ENCODE results near the gene KCTD18.

KCTD18 gene

DNA sequence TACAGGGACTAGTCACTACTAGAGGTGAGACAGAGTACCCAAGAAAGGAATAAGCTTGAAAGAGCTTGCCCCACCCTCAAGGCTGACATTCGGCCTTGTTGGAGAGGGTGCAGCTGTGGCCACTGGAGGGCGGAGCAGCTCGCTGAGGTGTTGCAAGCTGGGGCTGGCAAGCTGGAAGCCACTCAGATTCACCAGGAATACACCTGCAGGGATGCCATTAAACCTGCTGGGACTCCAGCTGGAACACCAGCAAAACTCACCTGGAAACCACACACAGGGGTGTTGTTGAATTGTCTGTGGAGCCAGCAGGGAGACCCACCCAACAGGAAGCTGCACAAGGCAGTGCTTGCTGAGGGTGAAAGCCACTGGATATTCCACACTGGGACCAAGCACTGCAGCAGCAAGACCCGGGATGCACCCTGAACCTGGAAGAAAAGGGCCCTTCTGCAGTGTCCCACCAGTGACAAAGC is 26.1 kb downstream of the KCTD18 start:
- TF ChIP-seq, protein P1, sequence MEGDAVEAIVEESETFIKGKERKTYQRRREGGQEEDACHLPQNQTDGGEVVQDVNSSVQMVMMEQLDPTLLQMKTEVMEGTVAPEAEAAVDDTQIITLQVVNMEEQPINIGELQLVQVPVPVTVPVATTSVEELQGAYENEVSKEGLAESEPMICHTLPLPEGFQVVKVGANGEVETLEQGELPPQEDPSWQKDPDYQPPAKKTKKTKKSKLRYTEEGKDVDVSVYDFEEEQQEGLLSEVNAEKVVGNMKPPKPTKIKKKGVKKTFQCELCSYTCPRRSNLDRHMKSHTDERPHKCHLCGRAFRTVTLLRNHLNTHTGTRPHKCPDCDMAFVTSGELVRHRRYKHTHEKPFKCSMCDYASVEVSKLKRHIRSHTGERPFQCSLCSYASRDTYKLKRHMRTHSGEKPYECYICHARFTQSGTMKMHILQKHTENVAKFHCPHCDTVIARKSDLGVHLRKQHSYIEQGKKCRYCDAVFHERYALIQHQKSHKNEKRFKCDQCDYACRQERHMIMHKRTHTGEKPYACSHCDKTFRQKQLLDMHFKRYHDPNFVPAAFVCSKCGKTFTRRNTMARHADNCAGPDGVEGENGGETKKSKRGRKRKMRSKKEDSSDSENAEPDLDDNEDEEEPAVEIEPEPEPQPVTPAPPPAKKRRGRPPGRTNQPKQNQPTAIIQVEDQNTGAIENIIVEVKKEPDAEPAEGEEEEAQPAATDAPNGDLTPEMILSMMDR (IDR thresholded peaks at IDR 0.05; ENCODE audit: control extremely low read depth, extremely low read depth, low read depth, missing control alignments), result peak; percentile 80
- ChIA-PET POLR2A (no interaction called here), CTCF (interaction anchor here (0.6 to 9.7 kb wide), 34 partner anchors 8 to 748 kb away, joined by 3 to 82 read pairs (median 6); partner anchors contain the start of genes KCTD18 and SGO2)
- peak; percentile 52 for DNase-seq (ENCODE audit: extremely low spot score)

DNA sequence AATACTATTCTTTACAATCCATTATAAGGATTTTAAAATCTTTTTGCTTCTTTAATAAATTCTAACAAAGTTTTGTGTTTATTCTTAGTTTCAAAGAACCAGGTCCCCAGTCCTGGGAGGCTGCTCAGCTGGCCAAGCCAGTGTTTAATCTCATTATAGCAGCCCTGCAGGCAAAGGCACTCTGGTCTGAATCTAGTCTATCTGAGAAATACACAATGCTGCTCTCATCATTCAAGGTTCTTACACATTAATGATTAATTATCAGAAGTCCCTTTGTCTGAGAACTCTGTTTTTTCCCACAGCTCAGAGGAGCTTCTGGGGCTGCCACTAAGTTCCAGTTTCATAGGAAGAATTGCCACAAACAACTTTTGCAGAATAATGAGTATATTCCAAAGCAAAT is 27.7 kb downstream of the KCTD18 start:
- ChIA-PET POLR2A (interaction anchor here (0.5 kb wide), 1 partner anchor 540 kb away, joined by 4 read pairs; no protein-coding TSS in a partner anchor), CTCF (interaction anchor here (0.8 to 9.7 kb wide), 31 partner anchors 7 to 520 kb away, joined by 3 to 82 read pairs (median 7); partner anchors contain the start of genes KCTD18 and SGO2)
- peak; percentile 39 for DNase-seq (ENCODE audit: extremely low spot score)
- TF ChIP-seq, protein P1 (IDR thresholded peaks at IDR 0.05; ENCODE audit: control extremely low read depth, extremely low read depth, low read depth, missing control alignments), result no peak

DNA sequence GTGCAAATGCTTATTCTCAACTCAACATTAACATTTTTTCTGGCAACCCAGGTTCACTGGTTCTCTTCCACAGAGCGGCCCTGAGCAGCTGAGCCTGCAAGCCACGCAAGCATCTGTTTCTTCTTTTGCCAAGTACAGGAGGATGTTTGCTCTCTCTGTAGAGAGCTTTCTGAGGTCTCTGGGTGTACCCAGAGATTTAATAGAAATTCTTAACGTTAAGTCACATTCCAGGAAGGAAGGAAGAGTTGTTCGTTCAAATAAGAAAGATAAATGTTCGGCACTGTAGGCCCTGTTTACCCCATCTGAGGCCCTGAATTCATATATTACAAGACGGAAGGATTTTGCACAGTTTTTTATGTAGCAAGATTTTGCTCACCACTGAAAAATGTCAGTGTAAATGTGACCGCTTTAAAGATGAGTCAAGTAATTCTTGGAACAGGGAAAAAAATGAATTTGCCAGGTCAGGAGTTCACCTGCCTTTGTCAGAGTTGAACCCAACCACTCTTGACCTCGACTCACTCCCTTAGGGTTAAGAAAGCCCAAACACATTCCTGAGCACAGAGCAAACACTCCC is 30.1 kb downstream of the KCTD18 start:
- DNase-seq (ENCODE audit: extremely low spot score), result no peak
- ChIA-PET CTCF (interaction anchor here (1.1 to 9.7 kb wide), 12 partner anchors 9 to 501 kb away, joined by 3 to 82 read pairs (median 5); no protein-coding TSS in a partner anchor), POLR2A (interaction anchor here (0.6 kb wide), 1 partner anchor 1525 kb away, joined by 3 read pairs; no protein-coding TSS in a partner anchor)
- TF ChIP-seq, protein P1 (IDR thresholded peaks at IDR 0.05; ENCODE audit: control extremely low read depth, extremely low read depth, low read depth, missing control alignments), result no peak

DNA sequence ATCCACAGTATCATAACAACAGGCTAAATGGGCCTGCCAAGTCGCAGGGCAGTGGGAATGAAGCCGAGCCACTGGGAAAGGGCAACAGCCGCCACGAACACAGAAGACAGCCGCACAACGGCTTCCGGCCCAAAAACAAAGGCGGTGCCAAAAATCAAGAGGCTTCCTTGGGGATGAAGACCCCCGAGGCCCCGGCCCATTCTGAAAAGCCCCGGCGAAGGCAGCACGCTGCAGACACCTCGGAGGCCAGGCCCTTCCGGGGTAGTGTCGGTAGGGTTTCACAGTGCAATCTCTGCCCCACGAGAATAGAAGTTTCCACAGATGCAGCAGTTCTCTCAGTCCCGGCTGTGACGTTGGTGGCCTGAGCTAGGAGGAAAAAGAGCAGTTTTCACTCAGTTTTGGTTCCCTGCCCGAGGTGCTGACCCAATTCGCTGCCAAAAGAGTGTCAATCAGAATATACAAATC is 32.2 kb downstream of the KCTD18 start:
- DNase-seq (ENCODE audit: extremely low spot score), result no peak
- ChIA-PET CTCF (interaction anchor here (0.9 to 9.7 kb wide), 4 partner anchors 10 to 499 kb away, joined by 3 to 82 read pairs (median 30); partner anchors contain the start of gene KCTD18), POLR2A (interaction anchor here (0.6 kb wide), 1 partner anchor 338 kb away, joined by 5 read pairs; no protein-coding TSS in a partner anchor)
- TF ChIP-seq, protein P1 (IDR thresholded peaks at IDR 0.05; ENCODE audit: control extremely low read depth, extremely low read depth, low read depth, missing control alignments), result no peak

DNA sequence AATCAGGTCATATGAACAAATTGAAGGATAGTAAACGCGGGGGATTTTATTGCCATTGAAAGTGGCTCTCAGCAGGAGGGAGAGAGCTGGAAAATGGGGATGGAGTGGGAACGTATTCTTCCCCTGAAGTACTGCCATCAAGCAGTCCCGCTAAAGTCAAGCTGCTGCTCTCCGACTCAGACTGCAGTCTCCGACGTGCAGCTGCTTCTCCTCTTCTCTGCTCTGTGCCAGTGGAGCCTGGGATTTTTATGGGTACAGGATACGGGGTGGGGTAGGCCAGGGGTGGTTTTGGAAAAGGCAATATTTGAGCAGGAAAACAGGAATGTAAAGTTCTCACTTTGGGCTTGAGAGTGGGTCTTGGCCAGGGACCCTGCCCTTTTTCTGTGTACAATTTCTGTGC is 33.0 kb downstream of the KCTD18 start:
- ChIA-PET CTCF (interaction anchor here (0.9 to 2.1 kb wide), 4 partner anchors 8 to 497 kb away, joined by 3 to 12 read pairs (median 6); partner anchors contain the start of gene KCTD18), POLR2A (no interaction called here)
- TF ChIP-seq, protein P1 (IDR thresholded peaks at IDR 0.05; ENCODE audit: control extremely low read depth, extremely low read depth, low read depth, missing control alignments), result no peak
- no peak for DNase-seq (ENCODE audit: extremely low spot score)

DNA sequence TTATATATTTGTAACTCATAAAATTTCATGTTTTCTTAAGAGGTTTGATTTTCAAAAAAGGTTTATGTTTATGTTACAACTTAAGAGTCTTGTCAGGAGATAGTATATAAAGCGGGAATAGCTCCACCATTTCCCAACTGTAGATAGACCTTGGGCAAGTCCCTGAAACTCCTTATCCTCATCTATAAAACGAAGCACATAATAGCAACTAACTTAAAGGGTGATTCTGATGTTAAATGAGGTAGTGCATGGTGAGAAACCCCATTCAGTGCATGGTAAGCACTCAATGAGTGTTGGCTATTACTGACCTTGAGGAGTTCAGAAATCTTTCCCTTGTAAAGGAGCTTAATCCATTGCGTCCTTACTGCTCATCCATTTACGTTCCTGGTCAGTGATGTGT is 34.1 kb downstream of the KCTD18 start:
- ChIA-PET POLR2A (no interaction called here), CTCF (interaction anchor here (2.1 kb wide), 1 partner anchor 9 kb away, joined by 12 read pairs; no protein-coding TSS in a partner anchor)
- TF ChIP-seq, protein P1 (IDR thresholded peaks at IDR 0.05; ENCODE audit: control extremely low read depth, extremely low read depth, low read depth, missing control alignments), result no peak
- DNase-seq (ENCODE audit: extremely low spot score), result no peak

All from GM10248 (cell line).